GM12891 (cell line): ENCODE measurements around the gene COPRS.

Experiments
- POLR2A ChIP-seq: IDR thresholded peaks from 2 replicates; pipeline ENCODE4 v1.6.1; 2011; ENCODE audit warnings: low read depth, low read length, control low read depth
- POLR2AphosphoS5 ChIP-seq: IDR thresholded peaks from 2 replicates; pipeline ENCODE4 v1.6.1; 2011; ENCODE audit warnings: low read depth, low read length, control low read depth
- TAF1 ChIP-seq: IDR thresholded peaks from 2 replicates; pipeline ENCODE4 v1.6.1; 2011; ENCODE audit warnings: low read depth, low read length, control low read depth

GRCh38 chr17:31807846-31808245 is 51.2 kb downstream of the COPRS start:
- TF ChIP-seq POLR2A (no peak), POLR2AphosphoS5 (no peak), TAF1 (no peak)
